Stimulated activated effector memory CD8-positive, alpha-beta T cell treated with anti-CD3 and anti-CD28 coated beads, Interleukin-12 subunit alpha, Interleukin-12 subunit beta, amount 100 ng/mL, for 72 hours (primary cell): ENCODE results near the gene PRMT1.
A peak's percentile ranks its signal among the peaks of the same experiment; 100 is the strongest.

ENCODE experiments used
- ATAC-seq: fragments of 150-1000 bp; cut with Tn5 transposase; 2 replicates; pipeline ENCODE4 v1.10.0; 2021
- DNase-seq, 2 donors: peaks; one replicate each; pipeline ENCODE4 v3.0.0; 2021 to 2022; ENCODE audit warnings: low spot score in 2 of 2
- H3K27ac Mint-ChIP-seq: one replicate; pipeline ENCODE4 v1.8.0; 2022; ENCODE audit warnings: mild to moderate bottlenecking, mixed read lengths
- H3K36me3 Mint-ChIP-seq: one replicate; pipeline ENCODE4 v1.8.0; 2022; ENCODE audit warnings: mild to moderate bottlenecking, mixed read lengths
- H3K4me1 Mint-ChIP-seq: one replicate; pipeline ENCODE4 v1.8.0; 2022; ENCODE audit warnings: mixed read lengths
- H3K4me3 Mint-ChIP-seq: one replicate; pipeline ENCODE4 v1.8.0; 2022; ENCODE audit warnings: mild to moderate bottlenecking, mixed read lengths
- H3K9me3 Mint-ChIP-seq: one replicate; pipeline ENCODE4 v1.8.0; 2022; ENCODE audit warnings: mixed read lengths

The PRMT1 gene

DNA sequence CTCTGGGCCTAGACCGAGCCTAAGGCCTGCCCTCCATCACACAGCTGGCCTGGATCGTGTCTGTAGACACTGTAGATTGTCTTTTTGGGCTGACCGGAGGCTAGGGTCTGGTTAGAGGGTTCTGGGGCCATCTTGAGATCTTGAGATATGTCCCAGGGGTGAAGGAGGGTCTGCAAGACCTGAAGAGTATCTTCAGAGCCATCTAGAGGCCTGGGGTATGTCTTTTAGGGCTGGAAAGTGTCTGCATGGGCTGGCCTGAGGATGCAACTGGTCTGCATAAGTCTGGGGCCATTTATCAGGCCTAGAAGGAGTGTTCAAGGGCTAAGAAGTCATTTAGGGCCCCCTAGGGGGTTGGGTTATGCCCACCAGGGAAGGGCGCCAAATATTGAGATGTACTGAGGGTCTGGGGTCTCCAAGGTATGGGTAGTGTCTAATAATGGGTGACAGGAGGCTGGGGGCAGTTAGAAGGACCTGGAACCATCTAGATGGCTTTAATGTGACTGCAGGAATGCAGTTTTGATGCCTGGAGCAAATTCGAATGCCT lies 34.5 kb upstream of the PRMT1 start:
- H3K4me1 Mint-ChIP-seq: peaks cover 77% of the 10 kb centered on the region
- ATAC-seq (no peak), DNase-seq (no peak)
- peak overlapping the region; percentile 99 for H3K27ac Mint-ChIP-seq
- peak overlapping the region; percentile 99 for H3K4me3 Mint-ChIP-seq
- peaks cover 63% of the 10 kb centered on the region for H3K36me3 Mint-ChIP-seq
- no peaks in the 10 kb centered on the region for H3K9me3 Mint-ChIP-seq

DNA sequence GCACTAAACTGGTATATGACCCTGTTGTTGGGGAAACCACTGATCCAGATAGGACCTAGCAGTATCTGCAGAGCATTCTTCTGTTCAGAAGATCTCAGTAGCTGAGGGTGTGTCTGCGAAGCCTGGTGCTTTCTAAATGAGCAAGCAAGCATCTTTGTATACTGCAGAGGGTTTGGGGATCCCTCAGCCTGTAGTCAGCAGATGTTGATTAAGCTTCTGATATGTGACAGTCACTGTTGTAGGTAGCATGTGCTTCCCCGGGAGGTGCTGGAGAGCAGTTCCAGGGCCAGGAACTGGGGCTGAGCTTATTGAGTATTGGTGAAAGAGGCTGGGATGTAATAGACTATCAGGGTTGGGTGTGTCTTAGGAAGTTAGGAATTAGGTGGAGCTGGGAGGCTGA lies 33.6 kb upstream of the PRMT1 start:
- Mint-ChIP-seq H3K4me3 (peak overlapping the region; percentile 99), H3K4me1 (peaks cover 68% of the 10 kb centered on the region), H3K36me3 (peaks cover 70% of the 10 kb centered on the region), H3K27ac (peak overlapping the region; percentile 99), H3K9me3 (no peaks in the 10 kb centered on the region)
- ATAC-seq (no peak), DNase-seq (no peak)

DNA sequence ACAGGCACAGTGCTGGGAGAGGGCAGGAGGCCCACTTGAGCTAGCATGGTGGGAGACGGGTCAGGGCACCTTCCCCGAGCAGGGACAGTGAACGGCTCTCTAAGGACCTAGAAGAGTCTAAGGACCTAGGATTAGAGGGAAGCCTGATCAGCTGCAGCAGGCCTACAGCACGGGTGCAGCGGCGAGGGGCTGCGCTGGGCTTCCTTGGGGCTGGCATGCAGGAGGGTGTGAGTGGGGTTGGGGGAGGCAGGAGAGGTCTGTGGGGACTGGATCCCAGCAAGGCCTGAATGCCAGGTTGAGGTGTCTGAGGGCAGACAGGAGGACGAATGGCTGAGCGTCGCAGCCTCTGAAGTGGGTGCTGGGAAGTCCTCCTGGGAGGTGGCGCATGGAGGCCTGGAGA lies 31.5 kb upstream of the PRMT1 start:
- no peak for DNase-seq
- H3K27ac Mint-ChIP-seq: peak overlapping the region; percentile 99
- H3K9me3 Mint-ChIP-seq: no peaks in the 10 kb centered on the region
- H3K4me3 Mint-ChIP-seq: no peak overlapping the region
- ATAC-seq: no peak
- H3K4me1 Mint-ChIP-seq: peaks cover 55% of the 10 kb centered on the region
- peaks cover 72% of the 10 kb centered on the region for H3K36me3 Mint-ChIP-seq

DNA sequence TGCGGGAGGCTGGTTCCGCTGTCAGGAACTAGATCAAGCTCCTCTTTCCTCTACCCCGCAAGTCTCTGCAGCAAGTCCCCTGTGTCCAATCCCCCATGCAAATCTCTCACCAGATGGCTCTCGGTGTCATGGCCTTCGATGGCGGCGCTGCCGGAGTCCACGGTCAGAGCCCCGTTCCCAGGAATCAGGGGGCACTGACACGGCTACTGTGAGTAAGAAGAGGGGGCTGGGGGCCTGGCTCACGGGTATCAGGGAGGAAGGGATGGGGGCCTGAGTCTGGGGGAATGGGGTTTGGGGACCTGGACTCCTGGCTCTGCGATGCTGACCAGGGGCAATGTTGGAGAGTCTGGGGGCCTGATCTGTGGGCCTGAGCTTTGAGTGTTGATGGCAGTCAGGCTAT lies 31.1 kb upstream of the PRMT1 start:
- Mint-ChIP-seq H3K27ac (peak overlapping the region; percentile 26), H3K4me1 (peaks cover 51% of the 10 kb centered on the region), H3K4me3 (no peak overlapping the region), H3K36me3 (peaks cover 69% of the 10 kb centered on the region), H3K9me3 (no peaks in the 10 kb centered on the region)
- DNase-seq: no peak
- no peak for ATAC-seq

DNA sequence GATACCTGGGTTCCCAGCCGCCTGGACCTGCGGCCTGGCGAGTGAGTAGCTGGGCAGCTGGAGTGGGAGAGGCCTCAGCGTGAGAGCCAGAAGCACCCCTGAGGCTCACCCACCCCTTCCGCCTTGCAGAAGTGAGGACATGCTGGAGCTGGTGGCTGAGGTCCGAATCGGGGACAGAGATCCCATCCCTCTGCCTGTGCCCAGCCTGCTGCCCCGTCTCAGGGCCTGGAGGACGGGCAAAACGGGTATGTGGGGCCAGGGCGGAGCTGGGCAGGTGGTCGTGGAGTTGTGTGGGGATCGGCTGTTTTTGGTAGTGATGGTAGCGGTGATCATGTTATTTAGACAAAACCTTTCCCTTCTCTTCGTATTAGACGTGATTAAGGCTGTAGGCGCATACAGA lies 30.5 kb upstream of the PRMT1 start:
- H3K4me1 Mint-ChIP-seq: peaks cover 47% of the 10 kb centered on the region
- H3K27ac Mint-ChIP-seq: peak overlapping the region; percentile 26
- H3K9me3 Mint-ChIP-seq: no peaks in the 10 kb centered on the region
- H3K4me3 Mint-ChIP-seq: no peak overlapping the region
- ATAC-seq (no peak), DNase-seq (no peak)
- H3K36me3 Mint-ChIP-seq: peaks cover 67% of the 10 kb centered on the region

DNA sequence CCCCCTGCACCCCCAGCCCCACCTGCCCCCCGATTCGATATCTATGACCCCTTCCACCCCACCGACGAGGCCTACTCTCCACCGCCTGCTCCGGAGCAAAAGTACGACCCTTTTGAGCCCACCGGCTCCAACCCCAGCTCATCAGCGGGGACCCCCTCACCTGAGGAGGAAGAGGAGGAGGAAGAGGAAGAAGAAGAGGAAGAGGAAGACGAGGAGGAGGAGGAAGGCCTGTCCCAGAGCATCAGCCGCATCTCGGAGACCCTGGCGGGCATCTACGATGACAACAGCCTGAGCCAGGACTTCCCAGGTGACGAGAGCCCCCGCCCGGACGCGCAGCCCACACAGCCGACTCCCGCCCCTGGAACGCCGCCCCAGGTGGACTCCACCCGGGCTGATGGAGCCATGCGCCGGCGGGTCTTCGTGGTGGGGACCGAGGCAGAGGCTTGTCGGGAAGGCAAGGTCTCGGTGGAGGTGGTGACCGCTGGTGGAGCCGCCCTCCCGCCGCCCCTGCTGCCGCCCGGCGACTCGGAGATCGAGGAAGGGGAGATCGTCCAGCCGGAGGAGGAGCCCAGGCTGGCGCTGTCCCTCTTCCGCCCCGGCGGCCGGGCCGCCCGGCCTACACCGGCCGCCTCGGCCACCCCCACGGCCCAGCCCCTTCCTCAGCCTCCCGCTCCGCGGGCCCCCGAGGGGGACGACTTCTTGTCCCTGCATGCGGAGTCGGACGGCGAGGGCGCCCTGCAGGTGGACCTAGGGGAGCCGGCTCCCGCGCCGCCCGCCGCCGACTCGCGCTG lies 25.8 kb upstream of the PRMT1 start:
- no peak for ATAC-seq
- Mint-ChIP-seq H3K4me1 (peaks cover 6% of the 10 kb centered on the region), H3K36me3 (peaks cover 75% of the 10 kb centered on the region), H3K4me3 (no peak overlapping the region), H3K27ac (no peak overlapping the region), H3K9me3 (no peaks in the 10 kb centered on the region)
- DNase-seq: no peak

DNA sequence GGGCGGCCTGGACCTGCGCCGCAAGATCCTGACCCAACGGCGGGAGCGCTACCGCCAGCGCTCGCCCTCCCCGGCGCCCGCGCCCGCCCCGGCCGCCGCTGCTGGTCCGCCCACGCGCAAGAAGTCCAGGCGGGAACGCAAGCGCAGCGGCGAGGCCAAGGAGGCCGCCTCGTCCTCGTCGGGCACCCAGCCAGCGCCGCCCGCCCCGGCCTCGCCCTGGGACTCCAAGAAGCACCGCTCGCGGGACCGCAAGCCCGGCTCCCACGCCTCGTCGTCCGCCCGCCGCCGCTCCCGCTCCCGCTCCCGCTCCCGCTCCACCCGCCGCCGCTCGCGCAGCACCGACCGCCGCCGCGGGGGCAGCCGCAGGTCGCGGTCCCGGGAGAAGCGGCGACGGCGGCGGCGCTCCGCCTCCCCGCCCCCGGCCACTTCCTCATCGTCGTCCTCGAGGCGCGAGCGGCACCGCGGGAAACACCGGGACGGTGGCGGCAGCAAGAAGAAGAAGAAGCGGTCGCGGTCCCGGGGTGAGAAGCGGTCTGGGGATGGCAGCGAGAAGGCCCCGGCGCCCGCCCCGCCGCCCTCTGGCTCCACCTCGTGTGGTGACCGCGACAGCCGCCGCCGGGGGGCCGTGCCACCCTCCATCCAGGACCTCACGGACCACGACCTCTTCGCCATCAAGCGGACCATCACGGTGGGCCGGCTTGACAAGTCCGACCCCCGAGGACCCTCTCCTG lies 25.1 kb upstream of the PRMT1 start:
- H3K9me3 Mint-ChIP-seq: no peaks in the 10 kb centered on the region
- H3K4me1 Mint-ChIP-seq: no peaks in the 10 kb centered on the region
- no peak for DNase-seq
- H3K4me3 Mint-ChIP-seq: no peak overlapping the region
- no peak for ATAC-seq
- no peak overlapping the region for H3K27ac Mint-ChIP-seq
- H3K36me3 Mint-ChIP-seq: peaks cover 75% of the 10 kb centered on the region

DNA sequence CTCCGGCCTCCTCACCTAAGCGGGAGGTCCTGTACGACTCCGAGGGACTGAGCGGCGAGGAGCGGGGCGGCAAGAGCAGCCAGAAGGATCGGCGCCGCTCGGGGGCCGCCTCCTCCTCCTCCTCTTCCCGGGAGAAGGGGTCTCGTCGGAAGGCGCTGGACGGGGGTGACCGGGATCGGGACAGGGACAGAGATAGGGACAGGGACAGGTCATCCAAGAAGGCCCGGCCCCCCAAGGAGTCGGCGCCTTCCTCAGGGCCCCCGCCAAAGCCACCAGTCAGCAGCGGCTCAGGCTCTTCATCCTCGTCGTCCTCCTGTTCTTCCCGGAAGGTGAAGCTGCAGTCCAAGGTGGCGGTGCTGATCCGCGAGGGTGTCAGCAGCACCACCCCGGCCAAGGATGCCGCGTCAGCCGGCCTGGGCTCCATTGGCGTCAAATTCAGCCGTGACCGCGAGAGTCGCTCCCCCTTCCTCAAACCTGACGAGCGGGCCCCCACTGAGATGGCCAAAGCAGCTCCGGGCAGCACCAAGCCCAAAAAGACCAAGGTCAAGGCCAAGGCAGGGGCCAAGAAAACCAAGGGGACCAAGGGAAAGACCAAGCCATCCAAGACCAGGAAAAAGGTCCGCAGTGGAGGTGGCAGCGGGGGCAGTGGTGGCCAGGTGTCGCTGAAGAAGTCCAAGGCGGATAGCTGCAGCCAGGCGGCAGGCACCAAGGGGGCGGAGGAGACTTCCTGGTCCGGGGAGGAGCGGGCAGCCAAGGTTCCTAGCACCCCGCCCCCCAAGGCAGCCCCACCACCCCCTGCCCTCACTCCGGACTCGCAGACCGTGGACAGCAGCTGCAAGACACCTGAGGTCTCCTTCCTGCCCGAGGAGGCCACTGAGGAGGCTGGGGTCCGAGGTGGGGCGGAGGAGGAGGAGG lies 24.3 kb upstream of the PRMT1 start:
- H3K36me3 Mint-ChIP-seq: peaks cover 72% of the 10 kb centered on the region
- no peak overlapping the region for H3K27ac Mint-ChIP-seq
- DNase-seq: no peak
- H3K4me3 Mint-ChIP-seq: no peak overlapping the region
- H3K4me1 Mint-ChIP-seq: no peaks in the 10 kb centered on the region
- ATAC-seq: no peak
- H3K9me3 Mint-ChIP-seq: no peaks in the 10 kb centered on the region

DNA sequence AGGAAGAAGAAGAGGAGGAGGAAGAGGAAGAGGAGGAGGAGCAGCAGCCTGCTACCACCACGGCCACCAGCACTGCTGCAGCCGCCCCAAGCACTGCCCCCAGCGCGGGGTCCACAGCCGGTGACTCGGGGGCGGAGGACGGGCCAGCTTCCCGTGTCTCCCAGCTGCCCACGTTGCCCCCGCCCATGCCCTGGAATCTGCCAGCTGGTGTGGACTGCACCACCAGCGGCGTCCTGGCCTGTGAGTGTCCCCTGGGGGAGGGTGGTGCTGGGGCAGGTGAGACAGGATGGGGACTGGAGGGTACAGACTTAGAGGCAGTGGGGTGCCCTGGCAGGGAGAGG lies 23.6 kb upstream of the PRMT1 start:
- no peak overlapping the region for H3K4me3 Mint-ChIP-seq
- H3K9me3 Mint-ChIP-seq: no peaks in the 10 kb centered on the region
- H3K36me3 Mint-ChIP-seq: peaks cover 68% of the 10 kb centered on the region
- H3K4me1 Mint-ChIP-seq: no peaks in the 10 kb centered on the region
- ATAC-seq: no peak
- no peak overlapping the region for H3K27ac Mint-ChIP-seq
- DNase-seq: no peak

DNA sequence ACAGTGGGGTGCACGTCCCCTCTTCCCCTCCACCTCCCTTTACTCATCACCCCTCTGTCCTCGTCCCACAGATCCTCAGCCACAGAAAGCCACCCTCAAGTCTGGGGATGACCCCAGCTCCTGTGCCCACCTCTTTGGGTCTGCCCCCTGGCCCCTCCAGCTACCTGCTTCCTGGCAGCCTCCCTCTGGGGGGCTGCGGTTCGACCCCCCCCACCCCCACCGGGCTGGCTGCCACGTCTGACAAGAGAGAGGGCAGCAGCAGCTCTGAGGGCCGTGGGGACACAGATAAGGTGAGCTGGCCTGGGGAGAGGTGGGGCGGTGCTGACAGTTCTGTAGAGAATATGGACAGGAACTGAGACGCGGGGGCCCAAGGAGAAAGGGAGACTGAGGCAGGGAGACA lies 22.5 kb upstream of the PRMT1 start:
- DNase-seq (no peak), ATAC-seq (no peak)
- Mint-ChIP-seq H3K4me3 (no peak overlapping the region), H3K4me1 (no peaks in the 10 kb centered on the region), H3K36me3 (peaks cover 68% of the 10 kb centered on the region), H3K9me3 (no peaks in the 10 kb centered on the region), H3K27ac (peak overlapping the region; percentile 43)

DNA sequence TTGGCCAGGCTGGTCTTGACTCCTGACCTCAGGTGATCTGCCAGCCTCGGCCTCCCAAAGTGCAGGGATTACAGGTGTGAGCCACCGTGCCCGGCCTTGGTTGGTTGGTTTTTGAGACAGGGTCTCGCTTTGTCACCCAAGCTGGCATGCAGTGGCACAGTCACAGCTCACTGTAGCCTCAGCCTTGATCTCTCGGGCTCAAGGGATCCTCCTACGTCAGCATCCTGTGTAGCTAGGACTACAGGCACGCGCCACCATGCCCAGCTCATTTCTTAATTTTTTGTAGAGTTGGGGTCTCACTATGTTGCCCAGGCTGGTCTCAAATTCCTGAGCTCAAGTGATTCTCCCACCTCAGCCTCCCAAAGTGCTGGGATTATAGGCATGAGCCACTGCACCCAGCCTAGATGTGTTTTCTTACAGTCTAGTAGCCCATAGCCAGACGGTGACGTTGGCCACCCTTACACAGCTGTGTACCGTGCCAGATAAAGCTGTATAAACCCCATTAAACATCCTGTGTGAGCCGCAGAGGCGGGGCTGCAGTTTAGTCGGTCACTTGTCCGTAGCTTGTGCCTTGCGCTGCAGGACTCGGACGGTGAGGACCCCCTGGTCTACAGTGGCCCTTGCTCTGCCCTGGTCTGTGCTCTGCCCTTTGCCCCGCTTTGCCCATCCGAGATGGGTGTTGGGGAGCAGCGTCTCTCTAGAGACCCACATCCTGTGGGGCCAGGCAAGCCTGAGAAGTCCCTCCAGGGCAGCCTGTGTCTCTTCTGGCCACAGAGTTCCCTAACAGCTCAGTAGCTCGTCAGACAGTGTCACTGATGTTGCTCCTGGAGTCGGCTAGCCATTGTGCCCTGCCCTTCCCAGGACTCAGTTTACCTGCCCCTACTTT lies 21.3 kb upstream of the PRMT1 start:
- no peak for ATAC-seq
- Mint-ChIP-seq H3K9me3 (no peaks in the 10 kb centered on the region), H3K4me3 (no peak overlapping the region), H3K4me1 (no peaks in the 10 kb centered on the region), H3K36me3 (peaks cover 74% of the 10 kb centered on the region), H3K27ac (peak overlapping the region; percentile 73)
- no peak for DNase-seq

DNA sequence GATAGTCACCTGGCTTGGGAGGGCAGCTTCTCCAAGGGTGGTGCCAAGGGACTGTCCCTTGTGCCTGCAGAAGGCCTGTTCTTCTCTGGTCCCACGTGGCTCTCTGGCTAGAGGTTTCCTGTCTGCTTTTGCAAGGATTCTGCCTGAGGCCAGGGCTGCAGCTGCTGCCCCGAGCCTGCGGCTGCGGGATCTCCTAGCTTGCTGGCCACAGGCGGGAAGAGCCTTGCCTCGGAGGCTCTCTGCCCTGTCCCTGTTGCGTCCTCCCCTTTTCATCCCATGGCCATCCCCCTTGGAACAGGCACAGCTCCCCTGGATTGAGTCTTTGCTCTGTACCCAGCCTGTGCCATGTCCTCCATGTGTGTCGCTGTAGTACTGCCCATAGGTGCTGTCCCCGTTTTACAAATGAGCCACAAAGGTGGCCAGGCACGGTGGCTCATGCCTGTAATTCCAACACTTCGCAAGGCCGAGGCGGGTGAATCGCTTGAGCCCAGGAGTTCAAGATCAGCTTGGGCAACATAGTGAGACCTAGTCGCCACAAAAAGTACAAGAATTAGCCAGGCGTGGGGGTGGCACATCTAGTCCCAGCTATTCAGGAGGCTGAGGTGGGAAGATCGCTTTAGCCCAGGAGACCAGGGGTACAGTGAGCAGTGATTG lies 20.5 kb upstream of the PRMT1 start:
- peaks cover 81% of the 10 kb centered on the region for H3K36me3 Mint-ChIP-seq
- H3K4me3 Mint-ChIP-seq: no peak overlapping the region
- H3K27ac Mint-ChIP-seq: peak overlapping the region; percentile 73
- ATAC-seq (no peak), DNase-seq (no peak)
- no peaks in the 10 kb centered on the region for H3K9me3 Mint-ChIP-seq
- no peaks in the 10 kb centered on the region for H3K4me1 Mint-ChIP-seq

DNA sequence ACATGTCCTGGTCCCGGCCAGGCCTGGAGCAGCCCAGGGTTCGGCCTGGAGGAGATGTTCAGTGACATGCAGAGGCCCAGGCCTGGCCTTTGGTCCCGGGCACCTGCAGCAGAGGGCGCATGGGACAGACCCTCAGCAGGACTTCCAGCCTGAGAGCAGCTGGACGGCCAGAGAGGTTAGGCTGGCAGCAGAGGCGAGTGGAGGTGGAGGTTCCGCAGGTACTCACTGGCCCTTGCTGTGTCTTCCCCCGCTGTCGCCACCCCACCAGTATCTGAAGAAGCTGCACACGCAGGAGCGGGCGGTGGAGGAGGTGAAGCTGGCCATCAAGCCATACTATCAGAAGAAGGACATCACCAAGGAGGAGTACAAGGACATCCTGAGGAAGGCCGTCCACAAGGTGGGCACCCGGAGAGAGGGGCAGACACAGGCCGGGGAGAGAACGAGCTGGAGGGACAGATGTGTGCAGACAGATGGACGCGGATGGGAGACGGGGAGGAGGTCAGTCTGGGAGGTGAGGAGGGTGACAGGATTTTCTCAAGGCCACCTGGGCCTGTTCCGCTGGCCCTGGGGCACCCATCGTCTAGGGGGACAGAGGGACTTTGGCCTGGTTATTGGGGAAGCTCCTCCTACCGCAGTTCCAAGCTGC lies 19.5 kb upstream of the PRMT1 start:
- Mint-ChIP-seq H3K9me3 (no peaks in the 10 kb centered on the region), H3K4me1 (peaks cover 5% of the 10 kb centered on the region), H3K4me3 (no peak overlapping the region), H3K27ac (peak overlapping the region; percentile 90), H3K36me3 (peaks cover 87% of the 10 kb centered on the region)
- DNase-seq (no peak), ATAC-seq (no peak)

DNA sequence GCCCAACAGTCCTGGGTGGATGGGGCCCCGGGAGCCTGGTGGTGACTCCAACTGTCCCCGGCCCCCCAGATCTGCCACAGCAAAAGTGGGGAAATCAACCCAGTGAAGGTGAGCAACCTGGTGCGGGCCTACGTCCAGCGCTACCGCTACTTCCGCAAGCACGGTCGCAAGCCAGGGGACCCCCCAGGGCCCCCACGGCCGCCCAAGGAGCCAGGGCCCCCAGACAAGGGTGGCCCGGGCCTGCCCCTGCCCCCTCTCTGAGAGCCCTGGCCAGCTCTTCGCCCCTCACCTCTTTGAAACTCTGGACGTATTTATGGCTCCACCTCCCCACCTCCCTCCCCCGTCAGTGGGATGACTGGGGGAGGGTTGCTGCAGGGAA lies 18.9 kb upstream of the PRMT1 start:
- peaks cover 10% of the 10 kb centered on the region for H3K4me1 Mint-ChIP-seq
- H3K9me3 Mint-ChIP-seq: no peaks in the 10 kb centered on the region
- ATAC-seq (no peak), DNase-seq (no peak)
- no peak overlapping the region for H3K4me3 Mint-ChIP-seq
- peaks cover 88% of the 10 kb centered on the region for H3K36me3 Mint-ChIP-seq
- peak overlapping the region; percentile 90 for H3K27ac Mint-ChIP-seq
